Measurements from ENCODE around the gene ARMC7.
A peak's percentile ranks its signal among the peaks of the same experiment; 100 is the strongest.
"Not testable (repeated sequence)": the region's sequence is repeated elsewhere in the genome, so short reads cannot be mapped to it uniquely, and the experiment has no call there.

ARMC7 gene

GRCh38 chr17:75109407-75110233 is at the start of gene ARMC7:
TSS of gene ARMC7 (plus strand) at chr17:75109969. CDS start at chr17:75110289, 320 bp downstream.
- peak in 55 of 56 donors; percentile 18 to 89 (median 74) for DNase-seq

- DNase-seq: no peak
Measured at GRCh38 chr17:75060434-75061054, 49.2 kb upstream of the ARMC7 start.

GRCh38 chr17:75061055-75061438 is 48.7 kb upstream of the ARMC7 start:
- DNase-seq: no peak

GRCh38 chr17:75061618-75062017 is 48.2 kb upstream of the ARMC7 start:
- no peak for DNase-seq

GRCh38 chr17:75063201-75063600 is 46.6 kb upstream of the ARMC7 start:
- peak in 4 of 56 donors; percentile 8 to 36 (median 20) for DNase-seq

GRCh38 chr17:75063626-75064025 is 46.1 kb upstream of the ARMC7 start:
- no peak for DNase-seq

GRCh38 chr17:75064040-75064439 is 45.7 kb upstream of the ARMC7 start:
- no peak for DNase-seq

- no peak for DNase-seq
Measured at GRCh38 chr17:75064460-75064859, 45.3 kb upstream of the ARMC7 start.

- DNase-seq: no peak
Measured at GRCh38 chr17:75064867-75065561, 44.8 kb upstream of the ARMC7 start.

GRCh38 chr17:75065562-75066151 is 44.1 kb upstream of the ARMC7 start:
- no peak for DNase-seq

- no peak for DNase-seq
Measured at GRCh38 chr17:75067856-75068255, 41.9 kb upstream of the ARMC7 start.

GRCh38 chr17:75068750-75069149 is 41.0 kb upstream of the ARMC7 start:
- DNase-seq: no peak

GRCh38 chr17:75069783-75070182 is 40.0 kb upstream of the ARMC7 start:
- peak in 1 of 56 donors; percentile 3 for DNase-seq

GRCh38 chr17:75071478-75072271 is 38.1 kb upstream of the ARMC7 start:
- not testable (repeated sequence) for DNase-seq

GRCh38 chr17:75072909-75073308 is 36.9 kb upstream of the ARMC7 start:
- DNase-seq: not testable (repeated sequence)

- no peak for DNase-seq
Measured at GRCh38 chr17:75073618-75074047, 36.1 kb upstream of the ARMC7 start.

GRCh38 chr17:75074532-75074931 is 35.2 kb upstream of the ARMC7 start:
- no peak for DNase-seq

- no peak for DNase-seq
Measured at GRCh38 chr17:75075597-75076336, 34.0 kb upstream of the ARMC7 start.

- DNase-seq: peak in 2 of 56 donors; percentile 50 to 63
Measured at GRCh38 chr17:75077072-75077495, 32.7 kb upstream of the ARMC7 start.

Data from amygdala (tissue), 56 donors.